Gastrocnemius medialis (tissue), 4 donors: ENCODE measurements around the gene ITPR2.

Experiments
- CTCF ChIP-seq, 5 experiments: fragments of 450-650 bp in 3 of 5; fragments of 200-600 bp in 2 of 5; sonication (generic) in 2 of 5; IDR thresholded peaks in 4 of 5; conservative IDR thresholded peaks in 1 of 5; 1 replicate in 4 of 5; 2 replicates in 1 of 5; pipeline ENCODE4 v1.5.1; 2016 to 2019; ENCODE audit warnings: antibody characterized with exemption in 5 of 5, mild to moderate bottlenecking in 3 of 5, moderate library complexity in 3 of 5
- POLR2A ChIP-seq, 2 donors: fragments of 450-650 bp; IDR thresholded peaks; one replicate each; pipeline ENCODE4 v1.6.1; 2017; ENCODE audit warnings: antibody characterized with exemption in 2 of 2, mild to moderate bottlenecking in 2 of 2, moderate library complexity in 2 of 2

GRCh38 chr12:26346736-26347135 is 486.3 kb downstream of the ITPR2 start:
- TF ChIP-seq CTCF (IDR thresholded peaks at IDR 0.05 in 4 of 5, conservative IDR thresholded peaks at IDR 0.05 in 1 of 5) (no peak), POLR2A (IDR thresholded peaks at IDR 0.05) (no peak)
